GM12878 (cell line): ENCODE data around the gene LORICRIN. TPM values are rescaled to one million over a fixed set of nuclear protein-coding genes. Genes with fewer than 3 reads are reported as not detected.

Source experiments
- ATAC-seq: fragments of 200-7000 bp; cut with Tn5 transposase; 3 replicates; pipeline ENCODE4 v1.9.1; 2020; ENCODE audit warnings: mild to moderate bottlenecking, moderate library complexity
- BruUV-seq: library from RNA; stranded (reverse); fragments of 400-500 nt; replicated peaks from 2 replicates; lab custom pipeline; 2021; lab: Mats Ljungman, UMichigan
- CTCF ChIA-PET: fragments of 300-600 bp; sonication (Branson Sonifier 250); formaldehyde crosslinking; extraction: SDS; loops from one replicate; lab custom pipeline; 2021; ENCODE audit warnings: inconsistent platforms; lab: Yijun Ruan, JAX
- POLR2A ChIA-PET: fragments of 350-600 bp; formaldehyde crosslinking; extraction: SDS; loops from one replicate; lab custom pipeline; 2021; ENCODE audit warnings: inconsistent platforms; lab: Charles Lee
- RAD21 ChIA-PET: fragments of 300-600 bp; sonication (Branson Sonifier 250); formaldehyde crosslinking; loops from one replicate; lab custom pipeline; 2023; ENCODE audit warnings: antibody characterized with exemption; ENCODE audit not compliant: unreplicated experiment; lab: Charles Lee
- SMC1A ChIA-PET: fragments of 300-600 bp; sonication (Branson Sonifier 250); formaldehyde crosslinking; loops from one replicate; lab custom pipeline; 2023; ENCODE audit not compliant: unreplicated experiment, uncharacterized antibody; lab: Charles Lee
- DNase-seq: peaks from one replicate; pipeline ENCODE4 v3.0.0-alpha.2; 2011; ENCODE audit warnings: low read depth, low spot score
- FAIRE-seq: peaks from 3 replicates; lab custom pipeline; 2011; peaks lifted over from hg19 to GRCh38; lab: Jason Lieb, UNC
- H2AFZ ChIP-seq: 2 replicates; pipeline ENCODE4 v1.6.0; 2011; ENCODE audit warnings: low read depth, low read length, control low read depth; ENCODE audit not compliant: control insufficient read depth
- H3K27ac ChIP-seq: 2 replicates; pipeline ENCODE4 v1.5.1; 2011; ENCODE audit warnings: control low read depth; ENCODE audit not compliant: control insufficient read depth, insufficient read depth
- H3K27me3 ChIP-seq, 2 experiments: replicated peaks in 1 of 2; 2 replicates each; pipeline versions ENCODE4 v1.6.0 to v1.6.1; 2011; ENCODE audit warnings: low read length in 1 of 2; ENCODE audit not compliant: control insufficient read depth in 2 of 2, insufficient read depth in 2 of 2
- H3K36me3 ChIP-seq, 2 experiments: 2 replicates each; pipeline ENCODE4 v1.5.1; 2011; ENCODE audit warnings: low read length in 1 of 2; ENCODE audit not compliant: control insufficient read depth in 2 of 2, insufficient read depth in 2 of 2
- H3K4me1 ChIP-seq: 2 replicates; pipeline ENCODE4 v1.6.1; 2011; ENCODE audit warnings: mild to moderate bottlenecking, low read length, moderate library complexity, mixed read lengths; ENCODE audit not compliant: control insufficient read depth, insufficient read depth
- H3K4me2 ChIP-seq: 2 replicates; pipeline ENCODE4 v1.6.0; 2011; ENCODE audit warnings: control low read depth; ENCODE audit not compliant: control insufficient read depth, insufficient read depth
- H3K4me3 ChIP-seq: fragments of 200-600 bp; sonication (generic); 2 replicates; pipeline ENCODE4 v1.5.1; 2016
- H3K79me2 ChIP-seq: 2 replicates; pipeline ENCODE4 v1.6.0; 2011; ENCODE audit warnings: low read length; ENCODE audit not compliant: control insufficient read depth, insufficient read depth
- H3K9ac ChIP-seq: 2 replicates; pipeline ENCODE4 v1.8.0; 2011; ENCODE audit warnings: low read length, control low read depth, mixed read lengths; ENCODE audit not compliant: control insufficient read depth, insufficient read depth
- H3K9me3 ChIP-seq: replicated peaks from 3 replicates; pipeline ENCODE4 v1.5.1; 2011; ENCODE audit warnings: mild to moderate bottlenecking, low read length; ENCODE audit not compliant: control insufficient read depth, insufficient read depth
- H4K20me1 ChIP-seq: 2 replicates; pipeline ENCODE4 v1.6.0; 2011; ENCODE audit not compliant: control insufficient read depth, insufficient read depth
- CBFB ChIP-seq: IDR thresholded peaks from 2 replicates; pipeline ENCODE4 v1.6.1; 2016; ENCODE audit warnings: antibody characterized with exemption, low read depth
- E4F1 ChIP-seq: fragments of 450-650 bp; IDR thresholded peaks from 2 replicates; pipeline ENCODE4 v1.6.1; 2018; ENCODE audit warnings: borderline replicate concordance, mild to moderate bottlenecking; ENCODE audit not compliant: partially characterized antibody
- ELK1 ChIP-seq: IDR thresholded peaks from 2 replicates; pipeline ENCODE4 v1.6.1; 2012; ENCODE audit warnings: low read depth, low read length, improper control_type of control experiment
- ESRRA ChIP-seq: IDR thresholded peaks from 2 replicates; pipeline ENCODE4 v1.6.1; 2012; ENCODE audit warnings: mild to moderate bottlenecking, low read length, improper control_type of control experiment
- HCFC1 ChIP-seq: fragments of 150-350 bp; IDR thresholded peaks from 2 replicates; pipeline ENCODE4 v1.6.1; 2014; ENCODE audit warnings: low read length
- IRF5 ChIP-seq: fragments of 450-650 bp; IDR thresholded peaks from 2 replicates; pipeline ENCODE4 v1.6.1; 2017; ENCODE audit warnings: borderline replicate concordance
- RB1 ChIP-seq: fragments of 450-650 bp; formaldehyde crosslinking; IDR thresholded peaks from 2 replicates; pipeline ENCODE4 v1.6.1; 2017; ENCODE audit warnings: mild to moderate bottlenecking, borderline replicate concordance
- RFX5 ChIP-seq: IDR thresholded peaks from 2 replicates; pipeline ENCODE4 v1.6.1; 2011; ENCODE audit warnings: low read depth, low read length, improper control_type of control experiment
- RUNX3 ChIP-seq: IDR thresholded peaks from 2 replicates; pipeline ENCODE4 v1.6.1; 2012; ENCODE audit warnings: low read length, inconsistent platforms
- SMARCA5 ChIP-seq: fragments of 450-650 bp; IDR thresholded peaks from 2 replicates; pipeline ENCODE4 v1.6.1; 2017; ENCODE audit warnings: mild to moderate bottlenecking
- TAF1 ChIP-seq: IDR thresholded peaks from 2 replicates; pipeline ENCODE4 v1.6.1; 2011; ENCODE audit warnings: mild to moderate bottlenecking, low read depth, low read length, borderline replicate concordance
- TBL1XR1 ChIP-seq: IDR thresholded peaks from 2 replicates; pipeline ENCODE4 v1.6.1; 2012; ENCODE audit warnings: low read depth, low read length, improper control_type of control experiment
- WGBS: methylation state at CpG from one replicate; pipeline ENCODE4 v1.1.6; 2016; ENCODE audit warnings: low lambda C conversion rate; ENCODE audit not compliant: insufficient replicate concordance, insufficient coverage; ENCODE audit errors: missing lambda C conversion rate; 5-methylcytosine and 5-hydroxymethylcytosine counted together
- in situ Hi-C: fragments of 300-500 bp; cut with MboI; formaldehyde crosslinking; loops from 9 replicates; pipeline ENCODE4 v1.14.3; 2018; ENCODE audit warnings: mixed read lengths
- intact Hi-C: fragments of 100-400 bp; cut with micrococcal nuclease; formaldehyde crosslinking; loops from one replicate; pipeline ENCODE4 v1.14.2; 2022; ENCODE audit not compliant: unreplicated experiment
- polyA plus RNA-seq, 11 experiments: library from polyadenylated mRNA; depleted of rRNA in 4 of 11; unstranded in 6 of 11; stranded (reverse) in 5 of 11; fragments of >200 nt; fragmentation: Nextera tagmentation in 4 of 11; fragmentation: Illumina TruSeq in 1 of 11; extraction: Ambion mirVana in 4 of 11; extraction: Trizol in 1 of 11; gene quantifications; 1 replicate in 1 of 11; 2 replicates in 10 of 11; pipeline versions ENCODE4 v1.2.1 to v1.2.3, GENCODE V29; 2011 to 2016; ENCODE audit warnings: inconsistent platforms in 2 of 11, missing spikeins in 2 of 11, low read depth in 1 of 11
- total RNA-seq, 4 experiments: library from RNA; depleted of rRNA in 3 of 4; stranded (reverse); fragments of >200 nt in 3 of 4; fragmentation: Illumina TruSeq in 1 of 4; extraction: Trizol in 1 of 4; gene quantifications; 2 replicates each; pipeline versions ENCODE4 v1.2.1 to v1.2.3, GENCODE V29; 2013 to 2021

Gene LORICRIN
- total and polyA plus RNA-seq, 10 of the 15 experiments (the other 5 are each of a cell fraction or from before 2014, with no cell fraction given): 0.06 to 0.37 TPM; not detected in 8

GRCh38 chr1:153292185-153292584 is 32.7 kb downstream of the LORICRIN start (continued):
- TF ChIP-seq E4F1 (no peak), RB1 (no peak), TBL1XR1 (no peak)
- TF ChIP-seq, all 136 proteins: peak for 0

GRCh38 chr1:153292740-153293479 is 33.4 kb downstream of the LORICRIN start:
- intact Hi-C loops (no loop called here), in situ Hi-C loops (no loop called here)
- DNase-seq: no peak
- whole genome bisulfite sequencing: 54% methylated on average over 24 of the region's 25 CpGs
- POLR2A ChIA-PET: no interaction called here
- SMC1A ChIA-PET: interaction anchor here (0.9 to 2.4 kb wide), 5 partner anchors 12 to 59 kb away, joined by 3 to 16 read pairs (median 8); no protein-coding TSS in a partner anchor
- ATAC-seq: no peak
- TF ChIP-seq RFX5: no peak
- TF ChIP-seq TAF1: no peak
- TF ChIP-seq CBFB: no peak
- no peak for TF ChIP-seq RUNX3
- TF ChIP-seq SMARCA5: no peak
- no peak for TF ChIP-seq ELK1
- no peak for TF ChIP-seq IRF5
- no peak for TF ChIP-seq ESRRA
- TF ChIP-seq HCFC1: no peak
- BruUV-seq: no TSS peak
- no peak overlapping the region for H2AFZ ChIP-seq
- no peaks in the 10 kb centered on the region for H3K27me3 ChIP-seq
- RAD21 ChIA-PET: interaction anchor here (1.5 to 2.7 kb wide), 3 partner anchors 10 to 53 kb away, joined by 4 to 26 read pairs (median 16); no protein-coding TSS in a partner anchor
- CTCF ChIA-PET: interaction anchor here (1.1 to 2.0 kb wide), 2 partner anchors 18 to 62 kb away, joined by 3 to 8 read pairs; no protein-coding TSS in a partner anchor
- no peaks in the 10 kb centered on the region for H3K9me3 ChIP-seq
- no peaks in the 10 kb centered on the region for H3K36me3 ChIP-seq
- no peak overlapping the region for H3K9ac ChIP-seq
- no peak for FAIRE-seq
- H4K20me1 ChIP-seq: no peaks in the 10 kb centered on the region
- H3K27ac ChIP-seq: no peak overlapping the region
- H3K4me1 ChIP-seq: peaks cover 9% of the 10 kb centered on the region
- no peak overlapping the region for H3K4me2 ChIP-seq
- H3K79me2 ChIP-seq: no peaks in the 10 kb centered on the region
- H3K4me3 ChIP-seq: no peak overlapping the region
